IMR-90 (cell line): ENCODE results near the gene GARIN3. TPM values are rescaled to one million over a fixed set of nuclear protein-coding genes. Genes with fewer than 3 reads are reported as not detected.

ENCODE experiments used
- ATAC-seq: fragments of 200-7000 bp; cut with Tn5 transposase; 2 replicates; pipeline ENCODE4 v1.9.1; 2020; ENCODE audit warnings: low read depth, mild to moderate bottlenecking, moderate library complexity
- BruUV-seq: library from RNA; stranded (reverse); fragments of 400-500 nt; replicated peaks from 2 replicates; lab custom pipeline; 2021; lab: Mats Ljungman, UMichigan
- CTCF ChIA-PET: fragments of 300-600 bp; formaldehyde crosslinking; extraction: SDS; loops from one replicate; lab custom pipeline; 2021; ENCODE audit warnings: antibody characterized with exemption; lab: Yijun Ruan, JAX
- POLR2A ChIA-PET: fragments of 300-600 bp; sonication (Branson Sonifier 250); formaldehyde crosslinking; loops from one replicate; lab custom pipeline; 2022; ENCODE audit warnings: antibody characterized with exemption; ENCODE audit not compliant: unreplicated experiment; lab: Charles Lee
- DNase-seq: peaks from one replicate; pipeline ENCODE4 v3.0.0; 2013
- H2AFZ ChIP-seq: replicated peaks from 2 replicates; pipeline ENCODE3; 2013; ENCODE audit warnings: low read length, mild to moderate bottlenecking; ENCODE audit not compliant: poor library complexity
- H2AK5ac ChIP-seq: 2 replicates; pipeline ENCODE4 v1.6.1; 2013; ENCODE audit warnings: low read depth, low read length, inconsistent platforms
- H2AK9ac ChIP-seq: replicated peaks from 2 replicates; pipeline ENCODE3; 2013; ENCODE audit warnings: mild to moderate bottlenecking, low read depth, low read length, moderate library complexity; ENCODE audit not compliant: poor library complexity
- H2BK120ac ChIP-seq: 2 replicates; pipeline ENCODE4 v1.6.1; 2013; ENCODE audit warnings: low read depth, low read length, inconsistent platforms
- H2BK15ac ChIP-seq: 3 replicates; pipeline ENCODE4 v1.6.1; 2013; ENCODE audit warnings: low read depth, low read length, inconsistent platforms
- H2BK20ac ChIP-seq: 2 replicates; pipeline ENCODE4 v1.6.1; 2013; ENCODE audit warnings: low read depth, mild to moderate bottlenecking, inconsistent platforms, low read length, moderate library complexity
- H2BK5ac ChIP-seq: 2 replicates; pipeline ENCODE4 v1.6.1; 2013; ENCODE audit warnings: mild to moderate bottlenecking, low read depth, low read length, inconsistent platforms; ENCODE audit not compliant: poor library complexity, severe bottlenecking
- H3K14ac ChIP-seq: replicated peaks from 2 replicates; pipeline ENCODE4 v1.6.1; 2013; ENCODE audit warnings: low read depth, low read length, inconsistent platforms
- H3K18ac ChIP-seq: 2 replicates; pipeline ENCODE4 v1.6.1; 2013; ENCODE audit warnings: low read depth, low read length, control low read depth
- H3K23ac ChIP-seq: 2 replicates; pipeline ENCODE4 v1.6.1; 2013; ENCODE audit warnings: low read depth, low read length, inconsistent platforms
- H3K27ac ChIP-seq: 2 replicates; pipeline ENCODE4 v1.5.1; 2013; ENCODE audit warnings: mild to moderate bottlenecking, control low read depth, low read length; ENCODE audit not compliant: insufficient read depth
- H3K27me3 ChIP-seq: 2 replicates; pipeline ENCODE4 v1.6.1; 2013; ENCODE audit warnings: low read length; ENCODE audit not compliant: control insufficient read depth, insufficient read depth
- H3K36me3 ChIP-seq: 2 replicates; pipeline ENCODE4 v1.6.1; 2013; ENCODE audit warnings: low read length, mixed read lengths; ENCODE audit not compliant: control insufficient read depth, insufficient read depth
- H3K4ac ChIP-seq: 2 replicates; pipeline ENCODE4 v1.6.1; 2013; ENCODE audit warnings: low read depth, low read length, inconsistent platforms
- H3K4me1 ChIP-seq: 2 replicates; pipeline ENCODE4 v1.6.1; 2013; ENCODE audit warnings: low read length, mixed read lengths; ENCODE audit not compliant: control insufficient read depth, insufficient read depth
- H3K4me2 ChIP-seq: 2 replicates; pipeline ENCODE4 v1.6.1; 2013; ENCODE audit warnings: low read depth, mild to moderate bottlenecking, control low read depth, low read length, moderate library complexity
- H3K4me3 ChIP-seq: 2 replicates; pipeline ENCODE4 v1.5.1; 2013; ENCODE audit warnings: low read depth, mild to moderate bottlenecking, control low read depth, low read length, moderate library complexity; ENCODE audit not compliant: insufficient read depth
- H3K56ac ChIP-seq: 2 replicates; pipeline ENCODE4 v1.6.1; 2013; ENCODE audit warnings: low read length, inconsistent platforms; ENCODE audit not compliant: insufficient read depth; ENCODE audit errors: extremely low read depth
- H3K79me1 ChIP-seq, 2 experiments: 2 replicates each; pipeline ENCODE4 v1.6.1; 2013; ENCODE audit warnings: low read length in 2 of 2, inconsistent platforms in 1 of 2, low read depth in 1 of 2
- H3K9ac ChIP-seq: 2 replicates; pipeline ENCODE4 v1.6.1; 2013; ENCODE audit warnings: low read depth, low read length, control low read depth
- H3K9me1 ChIP-seq: 2 replicates; pipeline ENCODE4 v1.6.1; 2013; ENCODE audit warnings: low read length, inconsistent platforms; ENCODE audit not compliant: insufficient read depth
- H3K9me3 ChIP-seq: 2 replicates; pipeline ENCODE4 v1.6.1; 2013; ENCODE audit warnings: low read length; ENCODE audit not compliant: control insufficient read depth, insufficient read depth
- H4K20me1 ChIP-seq: 2 replicates; pipeline ENCODE4 v1.6.1; 2013; ENCODE audit warnings: low read length, inconsistent platforms; ENCODE audit not compliant: insufficient read depth
- H4K5ac ChIP-seq: 2 replicates; pipeline ENCODE4 v1.6.1; 2013; ENCODE audit warnings: mild to moderate bottlenecking, low read depth, low read length, control low read depth
- H4K8ac ChIP-seq, 2 experiments: 2 replicates each; pipeline ENCODE4 v1.6.1; 2013; ENCODE audit warnings: low read depth in 2 of 2, low read length in 2 of 2, control low read depth in 1 of 2, inconsistent platforms in 1 of 2
- H4K91ac ChIP-seq: 2 replicates; pipeline ENCODE4 v1.6.1; 2013; ENCODE audit warnings: low read depth, low read length, inconsistent platforms; ENCODE audit not compliant: insufficient read depth
- BHLHE40 ChIP-seq: fragments of 150-350 bp; IDR thresholded peaks from 2 replicates; pipeline ENCODE4 v1.6.1; 2016; ENCODE audit warnings: mild to moderate bottlenecking, low read depth, low read length
- CEBPB ChIP-seq: IDR thresholded peaks from 2 replicates; pipeline ENCODE4 v1.6.1; 2012; ENCODE audit warnings: low read depth, low read length, improper control_type of control experiment
- CHD1 ChIP-seq: IDR thresholded peaks from 2 replicates; pipeline ENCODE4 v1.6.1; 2012; ENCODE audit warnings: low read depth, low read length, improper control_type of control experiment
- CTCF ChIP-seq: conservative IDR thresholded peaks from 2 replicates; pipeline ENCODE4 v1.5.1; 2012; ENCODE audit warnings: mild to moderate bottlenecking, low read depth, low read length, improper control_type of control experiment
- ELK1 ChIP-seq: fragments of 150-350 bp; IDR thresholded peaks from 2 replicates; pipeline ENCODE4 v1.6.1; 2016; ENCODE audit warnings: low read depth, mild to moderate bottlenecking, low read length, moderate library complexity, borderline replicate concordance
- FOS ChIP-seq: fragments of 150-350 bp; IDR thresholded peaks from 2 replicates; pipeline ENCODE4 v1.6.1; 2016; ENCODE audit warnings: low read depth, low read length
- MAFK ChIP-seq: IDR thresholded peaks from 2 replicates; pipeline ENCODE4 v1.6.1; 2012; ENCODE audit warnings: low read depth, low read length, improper control_type of control experiment
- MAZ ChIP-seq: IDR thresholded peaks from 2 replicates; pipeline ENCODE4 v1.6.1; 2012; ENCODE audit warnings: low read depth, mild to moderate bottlenecking, low read length, improper control_type of control experiment, moderate library complexity, borderline replicate concordance
- MXI1 ChIP-seq: IDR thresholded peaks from 2 replicates; pipeline ENCODE4 v1.6.1; 2012; ENCODE audit warnings: low read depth, mild to moderate bottlenecking, low read length, moderate library complexity, borderline replicate concordance
- NFE2L2 ChIP-seq: fragments of 150-350 bp; IDR thresholded peaks from 2 replicates; pipeline ENCODE4 v1.6.1; 2016; ENCODE audit warnings: low read depth, mild to moderate bottlenecking, low read length
- POLR2A ChIP-seq: IDR thresholded peaks from 2 replicates; pipeline ENCODE4 v1.6.1; 2012; ENCODE audit warnings: mild to moderate bottlenecking, low read depth, low read length
- RAD21 ChIP-seq: IDR thresholded peaks from 2 replicates; pipeline ENCODE4 v1.6.1; 2012; ENCODE audit warnings: low read length, improper control_type of control experiment
- RCOR1 ChIP-seq: IDR thresholded peaks from 2 replicates; pipeline ENCODE4 v1.6.1; 2012; ENCODE audit warnings: mild to moderate bottlenecking, low read length, improper control_type of control experiment; ENCODE audit not compliant: insufficient replicate concordance
- RFX5 ChIP-seq: IDR thresholded peaks from 2 replicates; pipeline ENCODE4 v1.8.0; 2012; ENCODE audit warnings: low read depth, mild to moderate bottlenecking, low read length, moderate library complexity
- SMC3 ChIP-seq: fragments of 150-350 bp; IDR thresholded peaks from 2 replicates; pipeline ENCODE4 v1.6.1; 2016; ENCODE audit warnings: low read depth, mild to moderate bottlenecking, antibody characterized with exemption, low read length, moderate library complexity
- USF2 ChIP-seq: fragments of 150-350 bp; IDR thresholded peaks from 2 replicates; pipeline ENCODE4 v1.6.1; 2017; ENCODE audit warnings: mild to moderate bottlenecking, antibody characterized with exemption, low read length, low read depth
- WGBS, 2 experiments: methylation state at CpG; one replicate each; pipeline versions ENCODE4 v1.1.5 to v1.1.7; 2013; ENCODE audit warnings: missing lambda C conversion rate in 2 of 2; ENCODE audit not compliant: insufficient read length in 1 of 2; ENCODE audit errors: extremely low coverage in 2 of 2; 5-methylcytosine and 5-hydroxymethylcytosine counted together
- dilution Hi-C: fragments of 300-500 bp; cut with HindIII; formaldehyde crosslinking; loops from one replicate; pipeline ENCODE4 v1.14.3; 2018; ENCODE audit warnings: low sequenced_read_pairs; ENCODE audit not compliant: unreplicated experiment
- in situ Hi-C: fragments of 300-500 bp; cut with MboI; formaldehyde crosslinking; loops from 3 replicates; pipeline ENCODE4 v1.14.3; 2019; ENCODE audit warnings: low sequenced_read_pairs, inconsistent platforms, mixed read lengths
- intact Hi-C: fragments of 100-400 bp; cut with micrococcal nuclease; formaldehyde crosslinking; loops from 2 replicates; pipeline ENCODE4 v1.10.0; 2022
- polyA plus RNA-seq, 3 experiments: library from polyadenylated mRNA; depleted of rRNA; stranded (reverse); fragments of >200 nt; gene quantifications; 2 replicates each; pipeline ENCODE4 v1.2.3, GENCODE V29; 2012; ENCODE audit warnings: low replicate concordance in 1 of 3
- total RNA-seq: library from RNA; depleted of rRNA; stranded (reverse); fragments of >200 nt; gene quantifications from 2 replicates; pipeline ENCODE4 v1.2.3, GENCODE V29; 2012

The GARIN3 gene
- total and polyA plus RNA-seq, 2 of the 4 experiments (the other 2 are of a cell fraction): not detected

GRCh38 chr5:157157293-157157891 is 8.7 kb downstream of the GARIN3 start:
- ATAC-seq (no peak), DNase-seq (no peak)
- CTCF ChIA-PET: interaction anchor here (1.2 kb wide), 1 partner anchor 8 kb away, joined by 3 read pairs; no protein-coding TSS in a partner anchor
- no peaks in the 10 kb centered on the region for H3K9me1 ChIP-seq
- H2BK120ac ChIP-seq: no peak overlapping the region
- no peak overlapping the region for H2BK20ac ChIP-seq
- H3K4me2 ChIP-seq: no peak overlapping the region
- H3K27me3 ChIP-seq: peaks cover 11% of the 10 kb centered on the region
- no peak overlapping the region for H3K56ac ChIP-seq
- no peak overlapping the region for H2AK5ac ChIP-seq
- no peaks in the 10 kb centered on the region for H3K9me3 ChIP-seq
- POLR2A ChIA-PET: no interaction called here
- in situ Hi-C loops (no loop called here), dilution Hi-C loops (no loop called here), intact Hi-C loops (no loop called here)
- no peak overlapping the region for H3K27ac ChIP-seq
- no peaks in the 10 kb centered on the region for H4K20me1 ChIP-seq
- WGBS, 2 experiments: no CpG with 5 or more reads among the region's 1 CpG
- no peaks in the 10 kb centered on the region for H3K79me1 ChIP-seq
- no peak overlapping the region for H3K23ac ChIP-seq
- H3K36me3 ChIP-seq: no peaks in the 10 kb centered on the region
- no peak overlapping the region for H4K5ac ChIP-seq
- no peak overlapping the region for H2AK9ac ChIP-seq
- H3K14ac ChIP-seq: no peak overlapping the region
- H3K9ac ChIP-seq: no peak overlapping the region
- no peak overlapping the region for H2AFZ ChIP-seq
- H3K18ac ChIP-seq: no peak overlapping the region
- H3K4me3 ChIP-seq: no peak overlapping the region
- no peak overlapping the region for H4K91ac ChIP-seq
- H3K4ac ChIP-seq: no peak overlapping the region
- no peak overlapping the region for H2BK5ac ChIP-seq
- H4K8ac ChIP-seq: no peak overlapping the region
- no peaks in the 10 kb centered on the region for H3K4me1 ChIP-seq
- no TSS peak for BruUV-seq
- H2BK15ac ChIP-seq: no peak overlapping the region
- no peak for TF ChIP-seq SMC3
- TF ChIP-seq MAZ: no peak
- TF ChIP-seq RFX5: no peak
- TF ChIP-seq MAFK: no peak
- TF ChIP-seq RCOR1: no peak
- no peak for TF ChIP-seq CTCF
- no peak for TF ChIP-seq BHLHE40
- no peak for TF ChIP-seq USF2
- no peak for TF ChIP-seq FOS
- no peak for TF ChIP-seq POLR2A
- no peak for TF ChIP-seq NFE2L2
- no peak for TF ChIP-seq MXI1
- no peak for TF ChIP-seq ELK1
- no peak for TF ChIP-seq CHD1
- TF ChIP-seq RAD21: no peak
- TF ChIP-seq CEBPB: no peak
